NCI-H82 (cell line): Measurements from ENCODE around the gene CAMK1D.

Source experiments
- DNase-seq: peaks from one replicate; lab custom pipeline; 2025; lab: John Stamatoyannopoulos, UW

The CAMK1D gene

DNA sequence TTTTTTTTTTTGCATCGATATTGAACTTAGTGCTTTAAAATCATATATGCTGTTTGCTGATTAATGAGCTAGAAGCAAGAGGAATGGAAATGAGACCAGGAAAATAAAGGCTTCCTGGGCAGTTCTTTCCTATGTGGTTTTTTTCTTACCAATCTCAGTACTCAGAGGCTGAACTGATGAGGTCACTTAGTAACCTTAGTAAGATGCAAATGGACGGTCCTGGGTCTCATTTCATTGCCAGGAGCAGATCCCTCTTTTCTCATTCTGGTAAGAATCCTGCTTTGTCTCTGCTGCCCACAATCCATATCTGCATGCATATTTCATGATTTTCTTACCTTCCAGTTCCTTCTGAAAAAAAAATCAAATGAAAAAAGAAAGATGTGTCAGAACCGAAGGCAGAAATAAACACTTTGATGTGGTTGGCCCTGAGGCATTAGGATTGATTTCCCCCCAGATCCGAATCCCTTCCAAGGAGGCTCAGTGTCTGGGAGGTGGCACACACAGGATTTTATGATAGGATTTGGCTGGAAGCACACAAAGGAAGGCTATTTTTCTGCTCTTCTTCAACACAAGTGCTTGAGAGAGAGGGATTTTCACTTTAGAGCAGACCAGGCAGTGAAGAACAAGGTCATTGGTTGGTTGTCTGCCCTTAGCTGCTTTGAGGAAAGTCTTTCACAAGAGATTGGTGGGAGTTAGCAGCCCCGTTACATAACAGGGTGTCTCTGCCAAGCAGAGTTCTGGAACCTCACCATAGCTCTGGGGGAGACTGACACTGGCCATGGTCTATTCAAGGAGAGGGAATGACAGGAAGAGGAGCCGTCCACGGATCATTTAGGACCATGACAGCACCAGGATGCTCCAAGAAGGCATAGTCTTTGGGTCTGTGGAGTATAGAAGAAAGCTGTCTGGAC, 150.0 kb downstream of the CAMK1D start:
- DNase-seq: no peak

DNA sequence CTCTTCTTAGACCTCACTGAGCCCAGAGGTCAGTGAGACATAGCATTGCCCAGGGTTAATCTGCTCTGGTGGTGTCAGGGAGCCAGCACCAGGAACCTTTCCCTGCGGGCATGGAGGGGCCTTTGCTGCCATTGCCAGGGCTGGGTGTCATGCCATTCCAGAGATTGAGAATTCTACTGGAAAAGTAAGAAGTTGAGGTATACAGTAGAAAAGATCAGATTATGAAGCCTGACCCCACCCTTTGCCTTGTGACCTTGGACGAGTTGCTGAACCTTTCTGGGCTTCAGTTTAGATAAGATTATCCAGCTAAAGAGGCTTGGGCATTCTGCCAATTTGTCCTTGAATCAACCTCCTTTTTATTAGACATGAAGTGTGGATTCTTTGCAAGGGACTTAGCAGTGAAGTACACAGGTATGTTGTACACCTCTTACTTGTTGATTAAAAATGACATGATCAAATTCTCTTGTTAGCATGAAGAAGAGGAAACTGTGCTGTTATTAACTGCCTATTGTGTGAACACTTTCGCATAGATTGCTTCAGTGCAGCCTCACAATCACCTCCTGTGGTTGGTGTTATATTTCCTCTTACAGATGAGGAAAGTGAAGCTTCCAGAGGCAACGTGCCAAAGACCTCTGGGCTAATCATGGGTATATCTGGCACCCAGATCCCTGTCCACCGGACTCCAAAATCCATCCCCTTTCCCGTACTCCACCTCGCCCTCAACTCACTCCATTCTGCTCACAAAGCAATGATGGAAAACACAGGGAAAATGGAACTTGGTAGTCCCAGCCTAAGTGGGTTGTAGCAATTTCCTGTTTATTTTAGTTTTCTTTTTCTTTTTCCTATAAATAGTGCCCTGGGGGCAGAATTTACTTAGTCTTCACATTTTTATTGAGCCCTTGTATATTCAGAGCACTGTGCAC, 151.3 kb downstream of the CAMK1D start:
- peak; percentile 90 for DNase-seq

DNA sequence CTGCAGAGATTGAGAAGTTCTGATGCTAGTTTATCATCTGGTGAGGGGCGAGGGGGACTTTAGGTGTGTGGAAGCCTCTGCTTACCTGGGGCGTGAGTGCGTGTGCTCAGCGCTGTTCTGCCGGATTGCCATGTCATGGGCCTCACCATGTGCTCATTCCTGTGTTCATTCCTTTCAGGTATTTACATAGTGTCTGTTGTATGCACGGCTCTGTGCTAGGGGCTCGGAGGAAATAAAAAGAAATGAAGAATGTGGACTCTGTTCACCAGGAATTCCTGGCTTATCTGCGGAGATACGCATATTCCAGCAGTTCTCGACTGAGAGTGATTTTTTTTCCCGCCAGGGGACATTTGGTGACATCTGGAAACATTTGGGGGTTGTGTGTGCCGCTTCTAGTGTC, 152.0 kb downstream of the CAMK1D start:
- DNase-seq: no peak

DNA sequence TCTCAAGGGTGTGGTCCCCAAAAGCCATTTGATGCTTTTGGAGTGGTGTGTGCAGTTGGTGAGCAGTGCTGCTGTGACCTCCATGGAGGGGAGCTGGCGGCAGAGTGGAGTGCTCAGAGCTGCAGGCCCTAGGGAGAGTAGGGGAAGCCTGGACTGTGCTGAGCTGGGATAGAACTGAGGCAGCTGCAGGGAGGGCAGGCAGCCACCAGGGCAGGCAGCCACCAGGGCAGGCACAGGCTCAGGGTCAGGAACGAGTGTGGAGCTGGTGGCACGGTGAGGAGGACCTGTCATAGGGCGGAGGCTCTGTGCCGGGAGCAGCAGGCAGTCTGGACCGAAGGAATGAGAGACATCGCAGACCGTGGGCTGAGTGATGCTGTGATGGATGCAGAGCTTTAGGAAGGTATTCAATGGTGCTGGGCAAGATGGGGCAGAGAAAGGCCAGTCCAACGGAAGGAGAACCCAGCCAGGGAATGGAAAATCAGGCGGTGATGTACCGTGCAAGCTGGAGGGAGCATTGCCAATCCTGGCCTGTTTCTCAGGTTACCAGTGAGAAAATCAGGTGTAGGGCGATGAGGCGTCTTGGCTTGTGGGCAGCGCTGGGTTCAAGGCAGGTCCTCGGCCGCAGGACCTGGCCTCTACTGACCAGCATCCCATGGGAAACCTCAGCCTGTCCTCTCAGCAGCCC, 152.6 kb downstream of the CAMK1D start:
- DNase-seq: no peak

DNA sequence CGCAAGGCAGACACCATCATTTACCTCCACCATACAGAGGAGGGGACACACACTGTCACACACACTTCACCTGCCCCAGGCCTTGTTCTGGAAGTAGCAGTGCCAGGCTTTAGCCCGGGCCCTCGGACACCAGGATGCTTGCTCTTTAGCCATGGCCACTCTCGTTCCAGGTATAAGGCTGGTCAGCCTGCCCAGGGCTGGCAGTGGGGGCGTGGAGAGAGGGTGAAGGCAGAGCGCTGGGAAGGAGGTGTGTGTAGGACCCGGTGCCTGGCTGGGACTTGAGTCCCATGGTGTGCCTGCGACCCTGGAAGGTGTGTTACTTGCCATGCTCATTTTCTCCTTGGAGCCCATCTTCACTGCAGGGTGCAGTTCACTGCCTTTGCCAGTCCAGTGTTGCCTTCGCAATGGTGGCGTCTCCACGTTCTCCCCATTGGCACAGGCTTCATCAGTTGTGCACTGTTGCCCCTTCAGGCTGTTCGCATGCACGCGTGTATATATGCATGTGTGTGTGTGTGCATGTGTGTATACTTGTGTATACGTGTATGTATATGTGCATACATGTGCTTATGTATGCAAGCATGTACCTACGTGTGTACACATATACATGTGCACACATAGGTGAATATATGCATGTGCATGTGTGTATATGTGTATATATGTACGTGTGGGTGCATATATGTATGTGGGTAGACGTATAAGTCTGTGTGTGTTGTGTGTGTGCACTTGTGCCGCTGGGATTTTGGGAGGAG, 153.4 kb downstream of the CAMK1D start:
- no peak for DNase-seq

DNA sequence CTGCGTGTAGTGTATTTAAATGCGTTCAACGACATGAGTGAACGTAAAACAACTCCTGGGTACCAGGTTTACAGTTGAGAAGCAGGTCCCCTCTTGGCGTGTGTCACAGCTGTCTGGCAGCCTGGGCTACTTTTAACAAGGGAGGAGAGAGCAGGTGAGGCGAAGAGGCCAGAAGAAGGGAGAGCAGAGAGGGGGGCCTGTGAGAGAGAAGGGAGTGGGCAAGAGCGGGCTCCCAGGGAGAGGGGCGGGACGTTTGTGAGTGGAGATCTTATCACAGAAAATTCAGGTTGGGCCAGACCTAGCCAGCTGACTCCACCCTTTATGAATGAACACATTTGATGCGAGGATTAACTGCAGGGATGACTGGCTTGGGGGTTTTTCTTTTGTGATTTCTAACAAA, 154.0 kb downstream of the CAMK1D start:
- DNase-seq: no peak

DNA sequence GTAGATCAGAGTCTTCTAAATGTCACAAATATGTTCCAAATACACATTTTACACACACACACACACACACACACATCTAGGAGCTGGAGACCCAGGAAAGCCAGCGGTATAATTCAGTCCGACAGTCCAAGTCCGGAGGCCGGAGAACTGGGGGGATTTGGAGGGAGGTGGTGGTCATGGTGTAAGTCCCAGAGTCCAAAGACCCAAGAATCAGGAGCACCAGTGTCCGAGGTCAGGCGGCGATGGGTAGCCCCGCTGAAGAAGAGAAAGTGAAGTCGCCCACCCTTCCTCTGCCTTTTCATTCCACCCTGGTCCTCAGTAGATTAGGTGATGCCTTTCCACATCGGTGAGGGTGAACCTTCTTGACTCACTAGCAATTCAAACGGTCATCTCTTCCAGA, 154.8 kb downstream of the CAMK1D start:
- no peak for DNase-seq

DNA sequence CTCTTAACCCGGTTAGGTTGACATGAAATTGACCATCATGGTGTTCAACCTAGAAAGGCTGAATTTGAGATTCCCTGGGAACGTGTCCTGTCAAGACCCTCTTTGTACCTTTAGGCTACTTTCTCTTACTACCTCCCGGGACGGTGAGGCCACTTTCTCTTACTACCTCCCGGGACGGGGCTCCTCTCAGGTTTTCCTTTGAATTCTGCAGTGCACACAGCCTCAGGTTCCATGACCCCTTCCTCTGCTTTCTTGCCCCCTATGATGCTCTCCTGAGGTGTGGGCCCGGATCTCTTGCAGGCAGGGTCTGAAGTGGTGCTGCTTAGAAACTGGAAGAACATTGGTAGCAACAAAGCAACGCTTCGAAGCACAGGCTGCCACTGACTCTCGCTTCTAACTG, 155.3 kb downstream of the CAMK1D start:
- DNase-seq: no peak

DNA sequence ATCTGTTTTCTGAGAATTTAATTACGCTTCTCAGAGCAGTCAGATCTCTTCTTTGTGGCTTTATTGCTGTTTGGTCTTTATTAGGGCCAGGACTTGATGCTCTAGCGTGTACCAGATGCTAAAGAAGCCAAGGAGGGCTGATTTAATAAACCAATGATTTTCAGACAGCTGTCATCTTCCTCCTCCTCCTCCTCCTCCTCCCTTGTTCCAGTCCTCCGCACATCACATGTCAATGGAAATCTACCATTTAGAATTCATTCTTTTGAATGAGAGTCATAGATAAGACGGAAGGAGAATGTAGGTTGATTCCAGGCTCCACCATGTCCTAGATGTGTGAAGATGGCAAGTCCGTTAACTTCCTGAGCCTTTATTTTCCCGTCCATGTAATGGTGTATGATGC, 156.3 kb downstream of the CAMK1D start:
- DNase-seq: no peak

DNA sequence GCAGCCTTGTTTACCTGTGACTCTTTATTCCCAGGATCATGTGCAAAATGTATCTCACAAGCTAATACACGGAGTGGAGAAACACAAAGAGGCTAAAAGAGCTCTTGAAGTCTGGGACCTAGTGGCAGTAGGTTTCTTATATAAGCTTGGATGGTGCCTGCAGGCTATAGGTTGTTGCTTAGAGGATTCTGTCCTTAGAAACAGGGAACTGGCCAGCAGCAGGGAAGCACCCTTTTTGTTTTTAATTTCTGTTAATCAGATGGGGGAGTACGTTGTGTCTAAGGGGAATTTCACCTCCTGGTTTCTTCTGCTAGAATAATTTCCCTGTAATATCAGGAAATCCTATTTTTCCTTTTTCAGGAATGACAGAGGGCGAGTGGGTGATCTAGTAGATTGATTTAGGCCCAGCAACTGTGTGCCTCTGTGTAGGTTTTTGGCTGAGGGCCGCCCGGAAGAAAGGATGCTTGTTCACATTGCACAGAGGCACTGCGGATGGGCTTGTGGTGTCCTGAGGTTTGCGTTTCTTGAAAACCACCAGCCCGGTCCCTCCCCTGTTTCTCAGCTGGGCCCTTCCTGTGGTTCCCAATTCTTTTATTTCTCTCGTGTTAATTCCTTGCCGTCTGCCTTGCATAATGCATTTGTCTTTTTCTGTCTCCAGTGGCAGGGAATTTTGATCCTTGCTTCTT, 158.0 kb downstream of the CAMK1D start:
- no peak for DNase-seq

DNA sequence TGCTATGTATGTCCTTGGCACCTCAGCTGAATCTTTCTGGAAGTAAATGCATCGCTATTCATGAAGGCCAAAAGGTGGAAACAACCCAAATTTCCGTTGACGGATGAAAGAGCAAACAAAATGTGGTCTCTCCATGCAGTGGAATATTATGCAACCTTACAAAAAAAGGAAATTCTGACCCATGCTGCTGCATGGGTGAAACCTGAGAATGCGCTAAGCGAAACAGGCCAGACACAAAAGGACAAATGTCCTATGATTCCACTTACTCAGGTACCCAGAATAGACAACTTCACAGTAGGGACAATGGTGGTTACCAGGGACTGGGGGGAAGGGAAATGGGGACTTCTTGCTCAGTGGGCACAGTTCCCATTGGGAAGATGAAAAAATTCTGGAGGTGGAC, 158.8 kb downstream of the CAMK1D start:
- no peak for DNase-seq

DNA sequence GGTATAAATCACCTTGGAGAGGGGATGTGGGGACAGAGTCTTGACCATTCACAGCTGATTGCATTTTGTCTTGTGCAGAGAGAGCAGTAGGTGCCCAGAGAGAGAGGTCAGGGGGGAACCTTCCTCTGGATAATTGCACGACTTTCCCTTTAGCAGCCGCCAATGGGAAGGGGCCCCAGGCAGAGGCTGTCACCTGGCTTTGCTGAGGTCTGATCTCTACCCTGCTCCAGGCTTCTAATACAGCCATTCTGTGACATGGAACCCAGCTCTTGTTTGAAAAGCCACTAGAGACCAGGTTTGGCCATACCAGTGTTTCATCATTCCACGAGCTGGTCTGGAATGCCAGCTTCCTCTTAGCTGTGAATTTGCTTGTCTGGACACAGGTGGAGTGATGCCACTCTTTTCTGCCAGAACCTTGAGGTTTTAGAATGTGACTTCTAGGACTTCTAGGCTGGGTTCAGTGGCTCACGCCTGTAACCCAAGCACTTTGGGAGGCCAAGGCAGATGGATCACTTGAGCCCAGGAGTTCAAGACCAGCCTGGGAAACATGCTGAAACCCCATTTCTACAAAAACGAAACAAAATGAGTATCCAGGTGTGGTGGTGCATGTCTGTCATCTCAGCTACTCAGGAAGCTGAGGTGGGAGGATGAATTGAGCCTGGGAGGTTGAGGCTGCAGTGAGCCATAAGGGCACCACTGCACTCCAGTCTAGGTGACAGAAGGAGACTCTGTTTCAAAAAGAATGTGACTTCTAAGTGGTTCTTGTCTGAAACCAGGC, 159.9 kb downstream of the CAMK1D start:
- no peak for DNase-seq

DNA sequence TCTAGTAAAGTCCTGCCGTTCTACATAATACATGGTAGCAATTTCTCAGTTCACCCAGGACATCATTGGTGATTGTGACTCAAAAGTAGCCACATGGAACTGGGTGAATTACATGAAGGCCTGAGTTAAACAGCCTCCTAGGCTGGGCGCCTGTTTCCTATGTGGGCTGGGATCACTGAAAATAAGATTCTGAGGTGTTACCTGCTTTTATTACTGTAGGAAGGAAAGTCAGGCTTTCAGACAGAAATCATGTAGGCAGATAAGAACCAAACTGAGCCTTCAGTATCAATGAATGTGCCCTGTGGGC, 160.4 kb downstream of the CAMK1D start:
- DNase-seq: no peak

DNA sequence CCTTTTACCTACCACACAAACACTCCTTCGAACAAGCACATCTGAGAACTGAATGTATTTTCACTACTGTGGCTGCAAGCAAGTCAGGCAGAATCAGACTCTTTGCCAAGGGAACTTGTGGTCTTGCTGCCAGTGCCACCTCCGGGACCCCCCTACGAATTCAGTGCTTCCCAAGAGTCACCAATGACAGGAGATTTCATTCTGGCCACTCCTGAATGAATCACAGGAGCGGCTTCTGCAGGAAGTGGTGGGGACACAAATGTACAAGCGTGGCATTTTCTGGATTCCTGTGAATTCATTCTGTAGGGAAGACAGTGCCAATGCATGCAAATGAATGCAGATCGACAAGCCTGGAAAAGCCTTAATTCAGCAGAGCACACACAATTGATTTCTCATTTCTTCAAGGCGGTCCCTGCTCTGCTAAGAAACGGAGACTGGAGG, 161.2 kb downstream of the CAMK1D start:
- no peak for DNase-seq

DNA sequence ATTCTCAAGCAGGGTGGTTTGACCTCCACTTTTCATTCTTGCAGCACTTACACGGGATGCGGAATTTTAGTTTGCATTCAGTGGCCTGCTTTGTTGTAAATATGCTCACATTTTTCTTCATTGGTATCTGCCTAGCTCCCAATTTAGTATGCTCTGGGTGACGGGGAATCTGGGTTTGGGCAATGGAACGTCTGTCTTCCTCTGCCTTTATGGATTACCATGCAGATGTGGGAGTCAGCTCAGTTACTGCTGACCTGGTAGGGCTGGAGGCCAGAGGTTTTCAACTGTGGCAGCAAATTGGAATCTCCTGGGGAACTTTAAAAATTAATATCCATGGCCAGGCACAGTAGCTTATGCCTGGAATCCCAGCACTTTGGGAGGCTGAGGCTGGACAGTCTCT, 161.6 kb downstream of the CAMK1D start:
- DNase-seq: no peak

DNA sequence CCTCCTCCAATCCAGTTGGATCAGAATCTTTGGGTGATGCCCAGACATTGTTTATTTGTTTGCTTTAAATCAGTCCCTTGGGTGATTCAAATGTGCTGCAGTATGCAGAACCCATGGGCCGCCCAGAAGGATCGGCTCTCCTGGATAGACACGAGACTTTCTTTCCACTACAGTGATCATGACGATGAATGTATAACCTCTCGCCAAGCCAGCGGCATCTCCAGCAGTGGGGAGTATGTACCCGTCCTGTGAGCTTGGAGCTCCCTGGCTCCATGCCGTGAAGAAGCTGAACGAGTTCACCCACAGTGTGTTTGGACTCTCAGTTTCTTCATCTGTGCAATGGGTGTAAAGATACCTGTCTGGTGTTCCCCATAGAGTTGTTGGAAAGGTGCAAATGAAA, 162.3 kb downstream of the CAMK1D start:
- DNase-seq: no peak

DNA sequence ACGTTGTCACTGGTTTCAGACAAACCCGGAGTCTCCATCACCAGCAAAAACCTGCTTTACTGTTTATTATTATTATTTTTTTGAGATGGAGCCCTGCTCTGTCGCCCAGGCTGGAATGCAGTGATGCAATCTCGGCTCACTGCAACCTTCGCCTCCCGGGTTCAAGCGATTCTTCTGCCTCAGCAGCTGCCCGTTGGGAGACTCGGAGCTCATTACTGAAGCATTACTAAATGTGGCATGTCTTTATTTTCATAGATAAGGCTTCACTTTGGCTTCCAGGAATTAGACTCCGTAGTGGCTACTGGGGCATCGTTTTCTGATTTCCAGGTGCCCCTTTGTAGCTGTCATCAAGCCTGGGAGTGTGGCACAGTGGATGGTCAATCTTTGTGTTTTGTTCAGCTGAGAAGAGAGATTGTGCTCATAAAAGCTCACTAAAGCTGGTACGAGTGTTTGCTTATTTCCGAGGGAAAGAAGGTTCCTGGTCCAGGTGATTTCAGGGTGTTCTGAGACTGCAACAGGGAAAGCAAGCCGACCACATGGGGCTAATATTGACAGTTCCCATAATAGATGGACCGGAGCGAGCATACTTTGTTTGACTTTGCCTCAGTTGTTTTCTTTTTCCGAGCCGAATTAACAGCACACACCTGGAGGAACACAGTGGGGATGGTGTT, 163.1 kb downstream of the CAMK1D start:
- DNase-seq: no peak

DNA sequence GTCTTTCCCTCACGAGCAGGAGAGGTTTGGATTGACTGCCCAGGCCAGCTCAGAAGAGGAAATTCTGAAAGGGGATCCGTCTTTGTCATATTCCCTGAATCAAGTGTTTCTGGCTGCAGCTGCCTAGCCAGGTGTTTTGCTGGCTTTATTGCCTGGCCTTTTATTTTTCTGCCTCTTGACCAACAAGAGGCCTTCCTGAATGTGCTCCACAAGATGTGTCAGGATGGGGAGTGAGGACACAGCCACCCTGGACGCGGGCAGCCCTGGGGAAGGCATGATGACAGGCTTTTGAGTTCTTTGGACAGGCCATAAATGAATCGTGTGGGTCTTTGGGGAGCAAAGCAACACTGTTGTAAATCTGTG, 163.6 kb downstream of the CAMK1D start:
- DNase-seq: no peak

DNA sequence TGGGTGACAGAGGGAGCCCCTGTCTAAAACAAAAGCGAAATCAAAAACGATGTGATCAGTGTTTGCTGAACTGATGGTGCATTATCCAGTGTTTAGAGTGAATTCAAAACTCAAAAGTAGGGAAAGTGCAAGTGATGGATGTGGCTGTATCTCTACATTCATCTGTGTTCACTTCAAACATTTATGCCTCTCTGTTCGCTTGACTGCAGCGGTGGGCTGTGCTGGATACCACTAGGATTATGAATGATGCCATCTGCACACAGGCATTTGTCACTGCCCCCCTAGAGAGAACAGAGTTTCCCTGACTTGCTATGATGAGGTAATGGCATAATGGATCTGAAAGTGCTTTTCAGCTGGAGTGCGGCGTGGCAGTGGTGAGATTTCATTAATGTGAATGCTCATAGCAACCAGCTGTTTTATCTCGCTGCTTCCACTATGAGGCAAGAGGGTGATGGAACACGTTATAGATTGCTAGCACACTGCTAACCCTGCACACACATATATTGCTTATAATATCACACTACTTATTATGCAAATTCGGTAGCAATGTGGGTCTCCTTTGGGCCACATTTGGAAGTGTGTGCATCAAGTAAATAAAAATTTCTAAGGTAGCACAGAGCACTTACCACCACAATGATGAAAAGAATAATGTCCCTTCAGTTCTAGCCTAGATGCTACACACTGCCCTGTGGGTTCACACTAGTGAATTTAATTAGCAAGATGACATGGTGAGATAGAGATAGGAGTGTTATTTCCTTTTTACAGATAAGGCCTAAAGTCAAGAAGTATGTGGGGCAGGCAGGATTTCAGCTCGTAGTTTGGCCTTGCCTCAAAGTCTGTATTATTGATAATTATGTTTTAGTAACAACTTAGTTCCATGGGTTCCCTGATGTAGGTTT, 164.7 kb downstream of the CAMK1D start:
- DNase-seq: no peak
